ENCODE results near the gene TMEM154. TPM values are rescaled to one million over a fixed set of nuclear protein-coding genes. Genes with fewer than 3 reads are reported as not detected.

The TMEM154 gene
- total and polyA plus RNA-seq, 7 donors = under 0.01 to 3.2 (median 0.69) TPM

- Histone ChIP-seq H3K27me3 (no peaks in the 10 kb centered on the region), H3K36me3 (no peaks in the 10 kb centered on the region), H3K4me3 (no peak overlapping the region), H3K9me3 (no peaks in the 10 kb centered on the region), H3K27ac (no peak overlapping the region), H3K4me1 (no peaks in the 10 kb centered on the region)
- no peak for DNase-seq
- TF ChIP-seq POLR2A (IDR thresholded peaks at IDR 0.05) = no peak
- intact Hi-C loops (cut with DNase I) = no loop called here
- WGBS, 2 donors = 81 to 89% methylated on average over 10 of the region's 10 CpGs
Observed at GRCh38 chr4:152605641-152606335, 74.0 kb downstream of the TMEM154 start.

GRCh38 chr4:152605031-152605430, 74.8 kb downstream of the TMEM154 start:
- no peak overlapping the region for H3K27ac ChIP-seq
- intact Hi-C loops (cut with DNase I) = no loop called here
- no peak for DNase-seq
- H3K4me1 ChIP-seq = no peaks in the 10 kb centered on the region
- 92% methylated on average over 2 of the region's 2 CpGs for WGBS, 2 donors
- no peak for TF ChIP-seq EP300 (IDR thresholded peaks at IDR 0.05)
- no peak for TF ChIP-seq CTCF (IDR thresholded peaks at IDR 0.05)
- TF ChIP-seq POLR2AphosphoS5 (IDR thresholded peaks at IDR 0.05) = no peak
- TF ChIP-seq POLR2A (IDR thresholded peaks at IDR 0.05) = no peak
- H3K9me3 ChIP-seq = no peaks in the 10 kb centered on the region
- no peaks in the 10 kb centered on the region for H3K27me3 ChIP-seq
- H3K36me3 ChIP-seq = no peaks in the 10 kb centered on the region
- no peak overlapping the region for H3K4me3 ChIP-seq

- H3K27ac ChIP-seq = no peak overlapping the region
- intact Hi-C loops (cut with DNase I) = no loop called here
- DNase-seq = no peak
- TF ChIP-seq CTCF (IDR thresholded peaks at IDR 0.05) (no peak), POLR2AphosphoS5 (IDR thresholded peaks at IDR 0.05) (no peak), POLR2A (IDR thresholded peaks at IDR 0.05) (no peak), EP300 (IDR thresholded peaks at IDR 0.05) (no peak)
- no peaks in the 10 kb centered on the region for H3K27me3 ChIP-seq
- no peaks in the 10 kb centered on the region for H3K36me3 ChIP-seq
- H3K4me1 ChIP-seq = no peaks in the 10 kb centered on the region
- no peak overlapping the region for H3K4me3 ChIP-seq
- H3K9me3 ChIP-seq = no peaks in the 10 kb centered on the region
- WGBS, 2 donors = 62 to 84% methylated on average over 5 of the region's 5 CpGs
Observed at GRCh38 chr4:152601156-152601555, 78.6 kb downstream of the TMEM154 start.

GRCh38 chr4:152599636-152600035, 80.2 kb downstream of the TMEM154 start:
- H3K27me3 ChIP-seq = no peaks in the 10 kb centered on the region
- no peak for DNase-seq
- H3K9me3 ChIP-seq = no peaks in the 10 kb centered on the region
- H3K27ac ChIP-seq = no peak overlapping the region
- no peaks in the 10 kb centered on the region for H3K36me3 ChIP-seq
- H3K4me1 ChIP-seq = no peaks in the 10 kb centered on the region
- H3K4me3 ChIP-seq = no peak overlapping the region
- no peak for TF ChIP-seq EP300 (IDR thresholded peaks at IDR 0.05)
- no peak for TF ChIP-seq POLR2AphosphoS5 (IDR thresholded peaks at IDR 0.05)
- TF ChIP-seq CTCF (IDR thresholded peaks at IDR 0.05) = no peak
- TF ChIP-seq POLR2A (IDR thresholded peaks at IDR 0.05) = no peak
- WGBS, 2 donors = 51 to 84% methylated on average over 1 of the region's 1 CpG
- intact Hi-C loops (cut with DNase I) = no loop called here

- Histone ChIP-seq H3K9me3 (no peaks in the 10 kb centered on the region), H3K4me3 (no peak overlapping the region), H3K27ac (no peak overlapping the region), H3K4me1 (no peaks in the 10 kb centered on the region), H3K27me3 (no peaks in the 10 kb centered on the region), H3K36me3 (no peaks in the 10 kb centered on the region)
- no peak for DNase-seq
- 38 to 71% methylated on average over 6 of the region's 6 CpGs for WGBS, 2 donors
- TF ChIP-seq POLR2A (IDR thresholded peaks at IDR 0.05) = no peak
- no peak for TF ChIP-seq EP300 (IDR thresholded peaks at IDR 0.05)
- TF ChIP-seq POLR2AphosphoS5 (IDR thresholded peaks at IDR 0.05) = no peak
- TF ChIP-seq CTCF (IDR thresholded peaks at IDR 0.05) = no peak
- intact Hi-C loops (cut with DNase I) = no loop called here
Observed at GRCh38 chr4:152599095-152599494, 80.7 kb downstream of the TMEM154 start.

Data from sigmoid colon (tissue), 7 donors.